Immature natural killer cell (primary cell): Measurements from ENCODE around the gene ANKHD1. TPM values are rescaled to one million over a fixed set of nuclear protein-coding genes. Genes with fewer than 3 reads are reported as not detected.
"Not testable (repeated sequence)": the region's sequence is repeated elsewhere in the genome, so short reads cannot be mapped to it uniquely, and the experiment has no call there.

Experiments used
- DNase-seq, 3 donors: peaks; one replicate each; pipeline ENCODE4 v3.0.0; 2022; ENCODE audit warnings: mixed read lengths in 1 of 3
- H3K27ac Mint-ChIP-seq, 6 donors: one replicate each; pipeline ENCODE4 v1.8.0; 2020; ENCODE audit warnings: mixed read lengths in 6 of 6, mild to moderate bottlenecking in 5 of 6, inconsistent platforms in 4 of 6, moderate library complexity in 3 of 6
- H3K27me3 Mint-ChIP-seq, 3 donors: one replicate each; pipeline ENCODE4 v1.8.0; 2020 to 2021; ENCODE audit warnings: low read depth in 3 of 3, mild to moderate bottlenecking in 3 of 3, mixed read lengths in 3 of 3, moderate library complexity in 3 of 3, inconsistent platforms in 1 of 3
- H3K36me3 Mint-ChIP-seq, 3 donors: one replicate each; pipeline ENCODE4 v1.8.0; 2020; ENCODE audit warnings: mixed read lengths in 3 of 3, inconsistent platforms in 2 of 3, mild to moderate bottlenecking in 2 of 3
- H3K4me1 Mint-ChIP-seq, 2 donors: one replicate each; pipeline ENCODE4 v1.8.0; 2020; ENCODE audit warnings: inconsistent platforms in 2 of 2, mild to moderate bottlenecking in 2 of 2, mixed read lengths in 2 of 2, moderate library complexity in 1 of 2
- H3K4me3 Mint-ChIP-seq, 5 donors: one replicate each; pipeline ENCODE4 v1.8.0; 2020; ENCODE audit warnings: mild to moderate bottlenecking in 5 of 5, mixed read lengths in 5 of 5, inconsistent platforms in 3 of 5, moderate library complexity in 3 of 5
- H3K9me3 Mint-ChIP-seq, 6 donors: one replicate each; pipeline ENCODE4 v1.8.0; 2020; ENCODE audit warnings: mild to moderate bottlenecking in 6 of 6, mixed read lengths in 6 of 6, inconsistent platforms in 4 of 6, moderate library complexity in 3 of 6
- polyA plus RNA-seq, 3 donors: library from polyadenylated mRNA; unstranded; fragments of 300-500 nt; fragmentation: Illumina TruSeq; gene quantifications; one replicate each; pipeline ENCODE4 v1.2.3, GENCODE V29; 2021

The ANKHD1 gene
- polyA plus RNA-seq, 3 donors from 2014 or later = 37.0 to 86.1 (median 62.7) TPM

DNA sequence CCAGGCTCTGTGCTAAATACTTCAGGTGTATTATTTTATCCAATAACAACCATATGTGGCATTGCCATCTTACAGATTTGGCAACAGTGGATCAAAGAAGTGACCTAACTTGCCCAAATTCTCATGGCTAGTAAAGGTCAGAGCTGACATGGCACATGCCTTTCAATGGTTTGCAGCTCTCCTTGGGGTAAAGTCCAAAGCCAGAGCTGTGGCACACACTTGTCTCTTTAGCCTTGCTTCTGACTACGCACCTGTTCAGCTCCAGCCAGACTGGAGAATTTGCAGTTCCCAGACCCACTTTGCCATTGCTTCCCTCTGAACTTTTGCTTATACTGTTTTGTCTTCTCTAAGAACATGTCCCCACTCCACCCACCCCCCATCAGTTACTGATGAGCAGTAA is 168.9 kb downstream of the ANKHD1 start:
- Mint-ChIP-seq H3K4me3 (peak overlapping the region in 2 of 5 donors; percentile 52 to 53), H3K36me3 (peaks cover 3 to 9% (median 4%) of the 10 kb centered on the region in 3 donors), H3K27ac (peak overlapping the region; percentile 98 to 99 (median 99)), H3K9me3 (no peaks in the 10 kb centered on the region), H3K4me1 (peaks cover 31 to 47% of the 10 kb centered on the region in 2 donors), H3K27me3 (peaks cover 0 to under 1% (median 0%) of the 10 kb centered on the region in 3 donors)
- DNase-seq = no peak

DNA sequence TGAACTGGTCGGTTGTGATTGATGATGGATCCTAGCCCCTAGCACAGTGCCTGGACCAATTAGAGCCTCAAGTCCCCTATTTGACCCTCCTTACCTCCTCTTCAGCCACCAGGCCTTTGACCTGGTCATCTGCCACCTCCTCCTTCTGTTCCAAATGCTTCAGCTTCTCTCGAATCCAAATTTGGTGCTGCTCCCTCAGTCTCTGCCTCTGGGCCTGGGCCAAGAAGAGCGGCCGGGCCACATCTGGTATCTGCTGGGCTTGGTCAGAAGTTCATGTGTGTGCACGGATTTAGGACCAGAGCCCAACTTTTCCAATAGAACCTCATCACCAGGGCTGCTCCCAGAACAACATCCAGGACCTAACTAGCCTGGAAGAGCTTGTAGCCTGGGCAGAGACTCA is 169.5 kb downstream of the ANKHD1 start:
- H3K9me3 Mint-ChIP-seq = no peaks in the 10 kb centered on the region
- DNase-seq = no peak
- H3K36me3 Mint-ChIP-seq = peaks cover under 1 to 9% (median 3%) of the 10 kb centered on the region in 3 donors
- no peaks in the 10 kb centered on the region for H3K27me3 Mint-ChIP-seq
- no peak overlapping the region for H3K4me3 Mint-ChIP-seq
- H3K27ac Mint-ChIP-seq = peak overlapping the region in 3 of 6 donors; percentile 99
- peaks cover 25 to 41% of the 10 kb centered on the region in 2 donors for H3K4me1 Mint-ChIP-seq

GRCh38 chr5:140573683-140574082 is 172.1 kb downstream of the ANKHD1 start:
- H3K4me1 Mint-ChIP-seq = peaks cover 17 to 19% of the 10 kb centered on the region in 2 donors
- H3K4me3 Mint-ChIP-seq = no peak overlapping the region
- peaks cover 0 to 6% (median 3%) of the 10 kb centered on the region in 3 donors for H3K36me3 Mint-ChIP-seq
- H3K27ac Mint-ChIP-seq = no peak overlapping the region
- DNase-seq = no peak
- no peaks in the 10 kb centered on the region for H3K9me3 Mint-ChIP-seq
- no peaks in the 10 kb centered on the region for H3K27me3 Mint-ChIP-seq

DNA sequence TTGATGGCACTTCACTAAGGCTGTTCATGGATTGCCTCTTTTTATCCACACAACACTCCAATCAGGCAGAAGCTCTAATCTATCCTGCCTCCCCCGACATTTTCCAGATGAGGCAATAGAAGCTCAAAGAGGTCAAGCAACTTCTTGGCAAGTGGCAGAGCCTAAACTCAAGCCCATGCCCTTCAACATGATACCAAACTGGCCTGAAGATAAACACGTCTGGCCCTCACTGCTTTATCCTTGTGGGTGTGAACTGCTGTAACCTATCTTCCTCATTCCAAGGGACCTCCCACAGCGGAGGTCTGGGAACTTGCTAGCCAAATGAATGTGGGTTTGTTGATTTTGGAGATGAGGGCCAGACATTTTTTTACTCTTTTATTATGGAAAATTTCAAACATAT is 172.5 kb downstream of the ANKHD1 start:
- H3K9me3 Mint-ChIP-seq = no peaks in the 10 kb centered on the region
- no peak overlapping the region for H3K27ac Mint-ChIP-seq
- no peaks in the 10 kb centered on the region for H3K27me3 Mint-ChIP-seq
- peaks cover 13 to 14% of the 10 kb centered on the region in 2 donors for H3K4me1 Mint-ChIP-seq
- peaks cover 0 to 6% (median 3%) of the 10 kb centered on the region in 3 donors for H3K36me3 Mint-ChIP-seq
- H3K4me3 Mint-ChIP-seq = no peak overlapping the region
- no peak for DNase-seq

DNA sequence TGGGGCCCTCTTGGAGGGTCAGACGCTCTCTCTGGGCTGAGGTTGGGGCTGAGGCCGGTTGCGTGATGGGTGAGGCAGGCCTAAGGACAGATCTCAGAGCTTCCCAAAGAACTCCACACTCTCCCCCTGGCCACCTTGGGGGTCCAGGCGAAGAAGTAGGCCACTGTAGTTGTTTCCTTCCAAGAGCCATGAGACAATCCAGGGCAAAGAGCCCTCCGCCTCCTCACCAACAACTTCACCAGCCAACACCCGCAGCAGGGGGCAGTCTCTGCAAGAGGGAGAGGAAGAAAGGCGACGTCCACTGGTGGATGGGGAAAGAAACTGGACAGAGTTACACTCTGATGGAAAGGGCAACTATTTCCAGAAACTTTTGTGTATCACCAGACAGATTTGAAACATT is 173.7 kb downstream of the ANKHD1 start:
- peaks cover 0 to 6% (median 3%) of the 10 kb centered on the region in 3 donors for H3K36me3 Mint-ChIP-seq
- no peak for DNase-seq
- H3K4me1 Mint-ChIP-seq = peaks cover 1 to 3% of the 10 kb centered on the region in 2 donors
- H3K9me3 Mint-ChIP-seq = no peaks in the 10 kb centered on the region
- H3K27ac Mint-ChIP-seq = no peak overlapping the region
- H3K27me3 Mint-ChIP-seq = no peaks in the 10 kb centered on the region
- no peak overlapping the region for H3K4me3 Mint-ChIP-seq

GRCh38 chr5:140576776-140577201 is 175.2 kb downstream of the ANKHD1 start:
- peaks cover 0 to 3% (median 0%) of the 10 kb centered on the region in 3 donors for H3K36me3 Mint-ChIP-seq
- H3K4me3 Mint-ChIP-seq = no peak overlapping the region
- peaks cover 0 to 2% (median 0%) of the 10 kb centered on the region in 3 donors for H3K27me3 Mint-ChIP-seq
- H3K27ac Mint-ChIP-seq = no peak overlapping the region
- no peaks in the 10 kb centered on the region for H3K9me3 Mint-ChIP-seq
- H3K4me1 Mint-ChIP-seq = no peaks in the 10 kb centered on the region
- no peak for DNase-seq

- not testable (repeated sequence) for H3K9me3 Mint-ChIP-seq, H3K27me3 Mint-ChIP-seq, H3K4me1 Mint-ChIP-seq, DNase-seq, H3K4me3 Mint-ChIP-seq, H3K36me3 Mint-ChIP-seq, H3K27ac Mint-ChIP-seq
These were observed 177.6 kb downstream of the ANKHD1 start for GRCh38 chr5:140579188-140579747.

- DNase-seq = no peak
- Mint-ChIP-seq H3K36me3 (peaks cover 0 to 3% (median 0%) of the 10 kb centered on the region in 3 donors), H3K4me1 (no peaks in the 10 kb centered on the region), H3K9me3 (peaks cover 0 to 2% (median 0%) of the 10 kb centered on the region in 6 donors), H3K4me3 (no peak overlapping the region), H3K27me3 (peaks cover 0 to 3% (median 1%) of the 10 kb centered on the region in 3 donors), H3K27ac (no peak overlapping the region)
These were observed 185.9 kb downstream of the ANKHD1 start for GRCh38 chr5:140587495-140587894.

DNA sequence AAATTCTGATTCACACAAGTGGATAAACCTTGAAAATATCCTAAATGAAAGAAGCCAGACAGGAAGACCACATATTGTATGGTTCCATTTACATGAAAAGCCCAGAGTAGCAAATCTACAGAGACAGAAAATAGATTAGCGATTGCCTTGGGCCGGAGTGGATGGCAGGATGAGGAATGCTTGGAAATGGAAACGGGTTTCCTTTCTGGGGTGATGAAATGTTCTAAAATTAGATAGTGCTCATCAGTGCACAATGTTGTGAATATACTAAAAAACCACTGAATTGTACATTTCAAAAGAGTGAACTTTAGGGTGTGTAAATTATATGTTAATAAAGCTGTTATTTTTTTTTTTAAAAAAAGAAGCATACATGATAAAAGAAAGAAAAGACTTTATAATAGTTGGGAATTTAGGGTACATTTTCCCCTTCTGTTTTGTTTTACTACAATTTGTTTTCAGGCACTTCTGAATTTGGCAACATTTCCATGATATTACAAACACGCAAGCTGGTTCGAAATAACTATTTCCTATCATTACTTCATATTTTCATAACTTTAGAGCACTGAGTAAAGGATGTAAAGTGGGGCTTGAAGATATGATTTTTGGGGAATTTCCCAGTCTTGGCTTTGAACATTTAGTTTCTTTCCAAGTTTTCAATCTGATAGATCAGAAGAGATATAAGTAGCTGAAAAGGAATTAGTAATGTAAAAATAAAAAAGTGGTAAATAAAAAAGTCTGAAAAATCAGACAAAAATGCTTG is 186.9 kb downstream of the ANKHD1 start:
- Mint-ChIP-seq H3K4me1 (no peaks in the 10 kb centered on the region), H3K4me3 (no peak overlapping the region), H3K36me3 (no peaks in the 10 kb centered on the region), H3K27me3 (peaks cover 1 to 4% (median 3%) of the 10 kb centered on the region in 3 donors), H3K27ac (no peak overlapping the region), H3K9me3 (no peaks in the 10 kb centered on the region)
- no peak for DNase-seq

Other genes starting within 250 kb of the ANKHD1 start
- 10 to 100 TPM in 1 of 3 donors, 1 to 10 TPM in 2; 3.9 to 11.0 (median 7.1) TPM for gene CYSTM1, start 226.6 kb upstream of the ANKHD1 start, polyA plus RNA-seq
- 100 to 1,000 TPM; 114 to 225 (median 150) TPM for gene PFDN1, start 98.7 kb upstream of the ANKHD1 start, polyA plus RNA-seq
- 1 to 10 TPM in 1 of 3 donors, under 1 TPM in 1, not detected in 1; 0.80 to 2.2 TPM for gene HBEGF, start 55.2 kb upstream of the ANKHD1 start, polyA plus RNA-seq
- gene SLC4A9, start 41.6 kb upstream of the ANKHD1 start, polyA plus RNA-seq = not detected
- gene EIF4EBP3, start 145.8 kb downstream of the ANKHD1 start, polyA plus RNA-seq = 10 to 100 TPM; 12.1 to 38.3 (median 15.4) TPM
- gene SRA1, start 155.6 kb downstream of the ANKHD1 start, polyA plus RNA-seq = 10 to 100 TPM; 44.5 to 77.4 (median 55.7) TPM
- gene APBB3, start 162.8 kb downstream of the ANKHD1 start, polyA plus RNA-seq = 1 to 10 TPM in 2 of 3 donors, under 1 TPM in 1; 0.94 to 3.5 (median 3.0) TPM
- gene SLC35A4, start 163.0 kb downstream of the ANKHD1 start, polyA plus RNA-seq = 100 to 1,000 TPM in 2 of 3 donors, 10 to 100 TPM in 1; 73.3 to 134 (median 131) TPM
- gene CD14, start 231.3 kb downstream of the ANKHD1 start, polyA plus RNA-seq = 1 to 10 TPM; 3.6 to 5.7 (median 5.3) TPM
- gene TMCO6, start 237.6 kb downstream of the ANKHD1 start, polyA plus RNA-seq = 10 to 100 TPM in 1 of 3 donors, 1 to 10 TPM in 2; 7.6 to 11.0 (median 8.3) TPM
- 100 to 1,000 TPM; 135 to 252 (median 163) TPM for gene NDUFA2, start 245.8 kb downstream of the ANKHD1 start, polyA plus RNA-seq
- gene IK, start 246.0 kb downstream of the ANKHD1 start, polyA plus RNA-seq = 100 to 1,000 TPM; 117 to 178 (median 120) TPM